DMS114 treated with DMSO at 0.1 percent for 48 hours (cell line): Measurements from ENCODE around the gene SYT8.

Experiments
- DNase-seq: peaks from one replicate; lab custom pipeline; 2025; ENCODE audit not compliant: unreplicated experiment; lab: John Stamatoyannopoulos, UW

The SYT8 gene

DNA sequence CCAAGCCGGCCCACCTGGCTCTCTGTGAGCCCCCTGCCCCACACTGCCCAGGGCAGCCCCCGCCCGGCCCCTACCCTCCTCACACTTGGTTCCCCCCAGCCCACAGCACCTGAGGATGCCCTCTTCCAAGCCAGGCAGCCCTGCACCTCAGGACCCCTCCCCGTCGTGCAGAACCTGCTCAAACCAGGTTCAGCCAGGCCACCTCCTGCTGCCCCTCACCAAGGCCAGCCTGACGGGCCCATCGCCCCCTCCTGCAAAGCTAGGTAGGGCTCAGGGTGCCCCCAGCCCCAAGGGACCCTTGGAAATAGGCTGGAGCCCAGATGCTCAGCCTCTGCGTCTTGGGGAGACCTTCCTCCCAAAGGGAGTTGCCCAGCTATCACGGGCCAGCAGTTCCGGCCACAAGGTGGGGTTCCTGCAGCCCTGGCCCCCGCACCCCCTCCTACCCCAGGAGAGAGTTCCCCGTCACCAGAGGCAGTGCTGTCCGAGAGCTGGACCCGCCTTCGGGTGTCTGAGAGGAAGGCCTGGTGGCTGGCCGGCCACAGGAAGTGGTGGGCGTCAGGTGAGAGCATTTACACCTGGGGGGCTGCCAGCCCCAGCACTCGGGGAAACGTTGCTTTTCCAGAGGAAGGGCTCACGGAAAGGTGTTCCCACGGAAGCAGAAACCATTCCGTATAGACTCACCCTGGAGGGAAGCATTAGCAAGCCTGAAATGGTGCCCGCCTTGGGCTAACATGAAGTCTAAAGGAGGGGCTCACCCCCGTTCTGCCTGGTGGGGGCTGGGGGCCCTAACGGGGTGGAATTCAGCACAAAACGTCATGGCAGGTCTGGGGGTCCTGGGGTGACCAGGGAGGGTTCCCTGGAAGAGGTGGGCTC lies 3.2 kb upstream of the SYT8 start:
- no peak for DNase-seq

- DNase-seq: no peak
Measured at GRCh38 chr11:1832211-1832919, 2.4 kb upstream of the SYT8 start.

- no peak for DNase-seq
Measured at GRCh38 chr11:1832920-1833295, 1.9 kb upstream of the SYT8 start.

DNA sequence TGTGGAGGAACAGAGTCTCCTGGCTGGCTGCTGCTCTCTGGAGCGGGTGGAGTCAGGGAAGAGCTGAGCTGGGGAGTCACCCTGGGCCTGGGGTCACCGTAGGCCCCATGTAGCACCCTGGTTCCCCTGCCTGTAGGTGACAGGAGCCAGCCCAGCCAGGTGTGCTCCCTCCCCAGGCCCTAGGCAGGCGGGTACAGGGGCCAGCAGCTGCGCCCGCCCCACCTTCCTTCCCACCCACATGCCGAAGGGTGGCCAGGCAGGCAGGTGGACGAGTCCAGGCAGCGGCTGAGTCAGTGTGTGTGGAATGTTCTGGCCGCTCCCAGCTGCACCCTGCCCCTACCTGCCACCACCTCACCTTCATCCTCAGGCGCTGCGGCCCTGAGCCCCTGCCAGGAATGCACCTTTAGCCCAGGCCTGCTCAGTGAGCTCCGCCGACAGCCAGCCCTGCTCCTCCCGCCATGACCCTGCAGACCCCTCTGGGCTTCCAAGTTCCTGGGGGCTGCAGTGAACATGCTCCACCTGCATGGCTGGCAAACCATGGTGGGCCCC lies 654 bp upstream of the SYT8 start:
- no peak for DNase-seq

DNA sequence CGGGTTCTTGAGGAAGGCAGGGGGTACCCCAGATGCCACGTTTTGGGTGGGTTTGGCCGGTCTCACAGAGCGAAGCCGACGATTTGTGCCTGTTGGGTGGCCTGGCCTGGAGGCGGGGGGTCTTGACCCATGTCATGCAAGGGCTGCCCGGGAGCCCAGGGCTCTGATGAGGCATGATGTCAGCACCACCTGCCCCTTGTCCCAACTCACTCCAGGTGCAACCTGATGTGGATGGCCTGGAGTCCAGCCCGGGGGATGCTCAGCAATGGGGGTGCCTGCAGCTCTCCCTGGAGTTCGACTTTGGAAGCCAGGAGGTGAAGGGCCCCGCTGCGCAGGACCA lies 851 bp downstream of the SYT8 start:
- DNase-seq: no peak

DNA sequence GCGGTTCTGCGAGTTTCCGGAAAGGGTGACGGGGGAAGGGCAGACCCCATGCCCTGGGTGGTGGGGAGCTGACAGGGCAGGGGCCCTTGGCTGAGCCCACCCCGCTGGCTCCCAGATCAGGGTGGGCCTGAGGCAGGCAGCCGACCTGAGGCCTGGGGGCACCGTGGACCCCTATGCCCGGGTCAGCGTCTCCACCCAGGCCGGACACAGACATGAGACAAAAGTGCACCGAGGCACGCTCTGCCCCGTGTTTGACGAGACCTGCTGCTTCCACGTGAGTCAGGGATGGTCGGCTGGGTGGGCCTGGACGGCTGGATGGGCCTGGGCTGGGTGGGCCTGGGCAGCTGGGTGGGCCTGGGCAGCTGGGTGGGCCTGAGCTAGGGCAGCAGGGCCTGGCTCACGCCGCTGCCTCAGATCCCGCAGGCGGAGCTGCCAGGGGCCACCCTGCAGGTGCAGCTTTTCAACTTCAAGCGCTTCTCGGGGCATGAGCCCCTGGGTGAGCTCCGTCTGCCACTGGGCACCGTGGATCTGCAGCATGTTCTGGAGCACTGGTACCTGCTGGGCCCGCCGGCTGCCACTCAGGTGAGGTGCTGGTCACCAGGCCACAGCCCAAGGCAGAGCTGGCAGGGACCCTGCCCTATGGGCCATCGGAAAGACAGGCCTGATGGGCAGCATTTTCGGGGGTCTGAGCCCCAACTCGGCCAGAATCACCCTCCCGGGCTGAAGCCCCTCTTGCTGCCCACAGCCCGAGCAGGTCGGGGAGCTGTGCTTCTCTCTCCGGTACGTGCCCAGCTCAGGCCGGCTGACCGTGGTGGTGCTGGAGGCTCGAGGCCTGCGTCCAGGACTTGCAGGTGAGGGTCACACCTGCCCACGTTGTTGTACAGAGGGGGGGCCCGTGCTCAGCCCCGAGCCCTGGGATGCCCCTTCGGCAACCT lies 1.5 kb downstream of the SYT8 start:
- no peak for DNase-seq

GRCh38 chr11:1837171-1838076 lies 2.6 kb downstream of the SYT8 start:
- DNase-seq: no peak

DNA sequence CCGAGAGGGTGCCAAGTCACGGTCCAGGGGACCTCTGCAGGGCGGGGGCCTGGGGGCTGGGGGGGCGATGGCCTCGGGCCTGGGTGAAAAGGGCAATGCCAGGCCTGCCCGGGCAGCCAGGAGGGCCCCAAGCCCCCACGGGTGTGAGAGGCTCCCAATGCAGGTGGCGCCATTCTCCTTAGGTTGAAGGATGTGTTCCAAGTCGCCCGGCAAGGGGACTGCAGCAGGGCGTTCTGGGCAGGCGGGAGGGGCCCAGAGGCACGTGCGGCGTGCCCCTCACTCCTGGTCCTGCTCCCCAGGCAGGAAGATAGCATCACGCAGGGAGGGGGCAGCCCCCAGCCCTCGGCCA lies 3.3 kb downstream of the SYT8 start:
- DNase-seq: no peak

- no peak for DNase-seq
Measured at GRCh38 chr11:1838426-1839144, 3.8 kb downstream of the SYT8 start, which contains the start of gene TNNI2. TSS of gene TNNI2 (plus strand) at chr11:1838981. CDS start at chr11:1839697, 716 bp downstream.

DNA sequence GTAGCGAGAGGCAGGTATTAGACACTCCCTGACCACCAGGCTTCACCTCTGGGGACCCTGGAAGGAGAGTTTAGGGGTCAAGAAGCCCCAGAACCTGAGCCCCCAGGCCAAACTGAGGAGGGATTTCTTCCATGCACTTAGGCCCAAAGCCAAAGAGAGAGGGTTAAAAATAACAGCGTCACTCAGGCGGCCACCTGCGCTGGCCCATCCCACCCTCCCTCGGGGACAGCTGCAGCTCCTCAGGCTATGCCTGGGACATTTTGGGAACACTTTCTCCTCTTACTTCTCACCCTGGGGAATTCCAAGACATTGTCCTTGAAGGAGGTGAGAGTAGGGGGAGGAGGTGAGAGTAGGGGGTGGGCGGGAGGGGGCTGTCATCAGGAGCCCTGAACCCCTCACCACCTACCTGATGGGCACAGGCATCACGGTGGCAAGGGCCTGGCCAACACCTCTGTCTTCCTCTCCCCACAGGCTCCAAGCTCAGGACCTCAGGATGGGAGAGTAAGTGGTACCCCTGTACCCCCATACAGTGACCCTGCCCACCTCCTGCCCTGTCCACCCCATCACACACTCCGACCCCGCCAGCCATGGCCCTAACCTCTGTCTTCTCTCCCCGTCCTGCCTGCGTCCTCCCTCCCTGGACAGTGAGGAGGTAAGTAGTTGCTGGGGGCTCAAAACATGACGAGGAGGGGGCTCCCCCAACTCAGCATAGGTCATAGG lies 4.6 kb downstream of the SYT8 start:
- no peak for DNase-seq

DNA sequence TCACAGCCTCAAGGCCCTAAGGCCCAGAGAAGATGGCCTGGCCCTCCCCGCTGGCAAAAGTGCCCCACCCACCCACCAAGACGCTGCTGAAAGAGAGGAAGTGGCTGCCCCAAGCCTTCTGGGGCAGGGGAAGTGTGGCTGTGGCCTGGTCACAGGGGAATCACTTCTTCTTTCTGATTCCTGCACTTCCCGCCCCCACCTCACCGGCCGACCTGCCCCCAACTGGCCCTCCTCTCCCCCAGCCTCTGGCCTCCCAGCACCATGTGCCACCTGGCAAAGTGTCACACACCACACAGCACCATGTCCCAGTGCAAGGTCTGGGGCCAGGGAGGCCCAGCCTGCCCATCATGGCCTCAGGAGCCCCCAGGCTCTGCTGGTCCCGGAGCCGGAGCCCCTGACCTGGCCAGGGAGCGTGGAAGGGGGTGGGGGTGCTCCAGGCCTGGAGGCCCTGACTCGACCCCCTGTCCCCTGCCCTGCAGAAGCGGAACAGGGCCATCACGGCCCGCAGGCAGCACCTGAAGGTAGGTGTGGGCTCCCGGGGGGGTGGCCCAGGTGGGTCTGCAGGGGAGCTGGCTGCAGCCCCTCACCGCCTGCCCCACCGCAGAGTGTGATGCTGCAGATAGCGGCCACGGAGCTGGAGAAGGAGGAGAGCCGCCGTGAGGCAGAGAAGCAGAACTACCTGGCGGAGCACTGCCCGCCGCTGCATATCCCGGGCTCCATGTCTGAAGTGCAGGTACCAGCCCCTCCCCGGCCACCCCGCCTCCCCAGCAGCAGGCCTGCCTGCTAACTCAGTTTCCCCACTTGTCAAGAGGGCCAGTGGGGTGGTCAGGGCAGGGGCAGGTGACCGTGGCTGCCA lies 5.4 kb downstream of the SYT8 start:
- DNase-seq: no peak

DNA sequence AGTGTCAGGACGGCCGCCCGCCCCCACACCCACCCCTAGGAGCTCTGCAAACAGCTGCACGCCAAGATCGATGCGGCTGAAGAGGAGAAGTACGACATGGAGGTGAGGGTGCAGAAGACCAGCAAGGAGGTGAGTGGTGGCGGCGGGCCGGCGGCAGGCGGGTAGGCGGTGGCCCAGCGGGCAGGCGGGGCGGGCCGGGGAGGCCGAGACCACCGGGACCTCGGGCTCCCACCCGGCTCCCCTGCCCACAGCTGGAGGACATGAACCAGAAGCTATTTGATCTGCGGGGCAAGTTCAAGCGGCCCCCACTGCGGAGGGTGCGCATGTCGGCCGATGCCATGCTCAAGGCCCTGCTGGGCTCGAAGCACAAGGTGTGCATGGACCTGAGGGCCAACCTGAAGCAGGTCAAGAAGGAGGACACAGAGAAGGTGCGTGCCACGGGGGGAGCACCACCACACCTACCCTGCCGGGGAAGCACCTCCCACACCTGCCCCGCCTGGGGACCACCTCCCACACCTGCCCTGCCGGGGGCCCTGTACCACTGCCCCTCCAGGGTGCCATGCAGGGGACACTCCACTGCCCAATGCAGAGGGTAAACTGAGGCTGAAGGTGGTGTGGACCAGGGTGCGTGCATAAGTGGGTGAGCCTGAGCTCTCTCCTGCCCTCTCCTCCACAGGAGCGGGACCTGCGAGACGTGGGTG lies 6.1 kb downstream of the SYT8 start:
- no peak for DNase-seq

DNA sequence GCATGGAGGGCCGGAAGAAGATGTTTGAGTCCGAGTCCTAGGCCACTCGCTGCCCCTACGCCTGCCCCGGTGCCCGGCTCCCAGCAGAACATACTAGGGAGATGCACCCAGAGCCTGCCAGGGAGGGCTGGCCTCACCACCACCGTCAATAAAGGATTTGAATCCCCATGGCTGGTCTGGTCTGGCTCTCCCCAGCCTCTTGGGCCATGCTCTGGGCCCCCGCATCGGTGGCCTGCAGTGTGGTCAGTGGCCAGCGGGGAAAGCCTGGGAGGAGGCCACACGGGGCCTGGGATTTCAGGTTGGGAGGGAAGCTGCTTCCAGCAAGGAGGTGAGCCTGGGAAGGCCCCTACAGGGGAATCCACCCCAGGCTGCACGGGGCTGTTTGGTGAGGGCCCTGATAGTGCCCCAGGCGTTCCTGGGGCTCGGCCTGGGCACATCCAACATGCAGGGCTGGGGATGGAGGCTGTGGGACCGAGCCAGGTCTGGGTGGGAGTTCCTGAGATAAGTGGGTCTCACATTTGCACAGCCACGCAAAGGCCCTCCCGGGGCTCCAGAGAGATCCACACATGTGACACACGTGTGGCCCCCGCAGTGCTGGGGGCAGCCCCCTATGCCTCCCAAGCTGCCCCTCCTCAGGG lies 6.8 kb downstream of the SYT8 start:
- no peak for DNase-seq

- DNase-seq: no peak
Measured at GRCh38 chr11:1842149-1843097, 7.6 kb downstream of the SYT8 start.

DNA sequence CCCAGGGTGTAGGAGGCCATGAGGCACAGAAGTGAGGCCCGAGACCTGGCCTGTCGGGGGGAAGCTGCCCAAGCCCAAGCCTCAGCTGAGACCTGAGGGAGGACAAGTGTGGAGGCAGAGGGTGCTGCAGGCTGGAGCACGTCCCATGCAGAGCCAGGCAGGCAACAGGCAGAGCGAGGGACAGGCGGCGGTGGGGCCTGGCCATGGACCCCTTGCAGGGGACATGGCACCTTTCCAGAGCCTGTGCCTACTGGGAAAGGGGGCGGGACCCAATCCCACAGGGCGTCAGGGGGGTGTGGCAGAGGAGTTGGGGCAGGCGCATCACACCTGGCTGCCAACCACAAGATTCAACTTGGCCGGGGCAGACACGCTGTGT lies 8.3 kb downstream of the SYT8 start:
- no peak for DNase-seq

- DNase-seq: no peak
Measured at GRCh38 chr11:1843796-1844195, 9.0 kb downstream of the SYT8 start.
